Adrenal gland (tissue), 12 donors: ENCODE measurements around the gene APOA5. TPM values are rescaled to one million over a fixed set of nuclear protein-coding genes. Genes with fewer than 3 reads are reported as not detected.
"Not testable (repeated sequence)": the region's sequence is repeated elsewhere in the genome, so short reads cannot be mapped to it uniquely, and the experiment has no call there.

Experiments used
- DNase-seq, 7 donors: peaks; one replicate each; pipeline ENCODE4 v3.0.0-alpha.2; 2019 to 2020
- H3K27ac ChIP-seq, 5 donors: fragments of 200-600 bp; sonication (generic) in 4 of 5; 1 replicate in 3 of 5; 2 replicates in 2 of 5; pipeline versions ENCODE4 v1.5.1 to v1.8.0; 2016 to 2020; ENCODE audit warnings: mild to moderate bottlenecking in 1 of 5
- H3K27me3 ChIP-seq: fragments of 200-600 bp; 2 replicates; pipeline ENCODE4 v1.8.0; 2021
- H3K36me3 ChIP-seq, 2 donors: fragments of 200-600 bp; replicated peaks in 1 of 2; 1 replicate in 1 of 2; 2 replicates in 1 of 2; pipeline versions ENCODE4 v1.5.1 to v1.8.0; 2018 to 2022
- H3K4me1 ChIP-seq, 2 donors: fragments of 200-600 bp; replicated peaks in 1 of 2; 1 replicate in 1 of 2; 2 replicates in 1 of 2; pipeline versions ENCODE4 v1.5.1 to v1.8.0; 2018 to 2021
- H3K4me3 ChIP-seq, 4 donors: fragments of 200-600 bp; sonication (generic) in 3 of 4; one replicate each; pipeline ENCODE4 v1.5.1; 2016 to 2018
- H3K9me3 ChIP-seq, 3 donors: fragments of 200-600 bp; sonication (generic) in 1 of 3; replicated peaks in 1 of 3; 1 replicate in 2 of 3; 2 replicates in 1 of 3; pipeline versions ENCODE4 v1.5.1 to v1.8.0; 2016 to 2021
- CTCF ChIP-seq, 6 experiments: fragments of 450-650 bp in 4 of 6; fragments of 200-600 bp in 2 of 6; sonication (generic) in 1 of 6; IDR thresholded peaks; 1 replicate in 5 of 6; 2 replicates in 1 of 6; pipeline versions ENCODE4 v1.5.1 to v1.8.0; 2016 to 2021; ENCODE audit warnings: antibody characterized with exemption in 6 of 6, mild to moderate bottlenecking in 2 of 6, moderate library complexity in 1 of 6
- POLR2A ChIP-seq, 2 donors: fragments of 450-650 bp; IDR thresholded peaks; one replicate each; pipeline ENCODE4 v1.6.1; 2017; ENCODE audit warnings: antibody characterized with exemption in 2 of 2, mild to moderate bottlenecking in 2 of 2, moderate library complexity in 1 of 2
- WGBS, 4 donors: extraction: QIAGEN DNeasy Blood & Tissue Kit in 2 of 4; methylation state at CpG; one replicate each; pipeline versions ENCODE4 v1.1.5 to v1.1.7; 2013 to 2017; 5-methylcytosine and 5-hydroxymethylcytosine counted together
- intact Hi-C, 2 donors: fragments of 100-400 bp; cut with DNase I; formaldehyde crosslinking; loops; one replicate each; pipeline versions ENCODE4 v1.14.1 to v1.15.0; 2022 to 2023
- polyA plus RNA-seq, 3 donors: library from polyadenylated mRNA; stranded (reverse); fragments of 200-250 nt in 2 of 3; fragments of 350-450 nt in 1 of 3; fragmentation: Illumina TruSeq in 1 of 3; extraction: RNeasy Lipid Tissue Mini Kit (QIAGEN cat#74804) in 1 of 3; gene quantifications; one replicate each; pipeline ENCODE4 v1.2.3, GENCODE V29; 2013 to 2014
- total RNA-seq, 9 donors: library from RNA; depleted of rRNA in 4 of 9; stranded (reverse); fragments of >200 nt in 4 of 9; fragments of 120-200 nt in 1 of 9; fragmentation: NEBNext Ultra II Directional in 1 of 9; extraction: Animal tissue kit (Norgen Biotek cat#: 25700) in 1 of 9; gene quantifications; one replicate each; pipeline versions ENCODE4 v1.1.0 to v1.2.4, GENCODE V29; 2013 to 2023
- donor health status: healthy with polysubstance abuse.
- donor health status: Bipolar disorder and iron deficiency.
- donor health status: DM: yes; HTN: yes; CAD: no.
- donor health status: DM: no; HTN: no; CAD: no.
- donor health status: DM: no; HTN: no; CAD: no.
- donor health status: DM: yes; HTN: yes; CAD: no.

APOA5 gene
- total and polyA plus RNA-seq, 12 donors: 0.11 to 0.54 (median 0.11) TPM; not detected in 9

GRCh38 chr11:116773203-116774097 lies 18.2 kb downstream of the APOA5 start:
- peak overlapping the region; percentile 70 to 93 (median 90) for H3K27ac ChIP-seq
- no peaks in the 10 kb centered on the region for H3K9me3 ChIP-seq
- no peak for DNase-seq
- WGBS, 4 donors: 3 to 7% (median 5%) methylated on average over 16 to 25 of the region's 25 CpGs
- no peaks in the 10 kb centered on the region for H3K27me3 ChIP-seq
- peaks cover 16 to 26% of the 10 kb centered on the region in 2 donors for H3K4me1 ChIP-seq
- peak overlapping the region in 3 of 4 donors; percentile 69 to 93 (median 85) for H3K4me3 ChIP-seq
- intact Hi-C loops: no loop called here
- peaks cover 0 to 23% of the 10 kb centered on the region in 2 donors for H3K36me3 ChIP-seq
- TF ChIP-seq CTCF (IDR thresholded peaks at IDR 0.05): no peak
- no peak for TF ChIP-seq POLR2A (IDR thresholded peaks at IDR 0.05)

DNA sequence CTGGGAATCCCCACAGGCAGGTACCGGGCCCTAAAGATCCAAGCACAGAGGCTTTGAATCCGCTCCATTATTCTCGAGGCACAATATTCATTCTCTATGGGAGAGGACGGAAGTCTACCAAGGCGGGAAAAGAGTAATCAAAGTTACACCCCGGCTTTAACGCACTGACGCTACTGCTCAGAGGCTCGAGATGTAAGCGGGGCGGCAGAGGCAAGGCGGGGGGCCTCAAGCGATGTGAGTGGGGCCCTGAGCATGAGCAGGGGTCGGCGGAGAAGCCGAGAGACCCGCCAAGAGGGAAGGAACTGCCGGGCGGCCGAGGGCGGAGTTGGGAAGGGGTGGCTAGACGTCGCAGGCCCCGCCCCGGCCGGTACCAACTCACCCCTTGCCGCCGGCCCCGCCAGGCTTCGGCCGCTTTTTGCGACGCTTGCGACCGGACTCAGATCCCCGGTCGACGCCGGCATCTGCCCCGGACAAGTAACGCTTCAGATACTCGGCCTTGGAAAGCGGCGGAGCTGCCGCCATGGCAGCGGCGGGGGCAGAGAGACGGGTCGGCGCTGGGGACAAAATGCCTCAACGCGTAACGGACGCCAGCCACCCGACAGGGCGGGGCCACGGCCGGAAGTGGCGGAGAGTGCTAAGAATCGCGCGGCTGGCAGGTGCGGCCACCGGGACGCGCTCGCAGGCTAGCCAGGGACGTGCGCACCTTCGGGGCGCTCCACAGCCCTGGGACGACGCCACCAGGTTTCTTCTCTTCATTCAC lies 19.1 kb downstream of the APOA5 start, which contains the start of gene BUD13:
Gene BUD13 (minus strand): TSS at position 545 of the 760 bp plus-strand sequence. CDS start 23 bp downstream, at position 522.
- peaks cover 16 to 26% of the 10 kb centered on the region in 2 donors for H3K4me1 ChIP-seq
- H3K4me3 ChIP-seq: peak within 1 kb of the TSS; percentile 85 to 99 (median 89)
- H3K27ac ChIP-seq: peak within 1 kb of the TSS; percentile 84 to 93 (median 90)
- peaks cover 0 to 15% of the 10 kb centered on the region in 2 donors for H3K36me3 ChIP-seq
- DNase-seq: peak; percentile 84 to 94 (median 92)
- no peaks in the 10 kb centered on the region for H3K9me3 ChIP-seq
- WGBS, 4 donors: 0% methylated on average over 11 to 73 of the region's 73 CpGs
- TF ChIP-seq POLR2A (IDR thresholded peaks at IDR 0.05) (peak; percentile 27 to 64), CTCF (IDR thresholded peaks at IDR 0.05) (no peak)
- H3K27me3 ChIP-seq: no peaks in the 10 kb centered on the region
- intact Hi-C loops: no loop called here

DNA sequence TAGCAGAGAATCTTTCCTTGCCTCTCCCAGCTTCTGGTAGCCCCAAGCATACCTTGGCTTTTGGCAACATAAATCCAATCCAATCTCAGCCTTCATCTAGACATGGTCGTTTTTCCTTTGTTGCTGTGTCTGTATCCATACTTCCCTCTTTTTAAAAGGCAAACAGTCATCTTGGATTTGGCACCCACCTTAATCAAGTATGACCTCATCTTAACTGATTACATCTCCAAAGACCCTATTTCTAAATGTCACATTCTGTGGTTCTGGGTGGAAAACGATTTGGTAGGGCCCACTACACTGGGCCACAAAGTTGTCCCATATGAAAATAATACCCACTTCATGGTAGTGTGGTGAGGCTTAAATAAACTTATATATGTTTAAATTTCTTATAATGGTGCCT lies 19.7 kb downstream of the APOA5 start:
- peaks cover 0 to 8% of the 10 kb centered on the region in 2 donors for H3K36me3 ChIP-seq
- intact Hi-C loops: no loop called here
- no peaks in the 10 kb centered on the region for H3K27me3 ChIP-seq
- TF ChIP-seq POLR2A (IDR thresholded peaks at IDR 0.05) (no peak), CTCF (IDR thresholded peaks at IDR 0.05) (no peak)
- WGBS, 4 donors: 2 to 8% (median 6%) methylated on average over 2 of the region's 2 CpGs
- DNase-seq: no peak
- peak overlapping the region in 1 of 5 donors; percentile 89 for H3K27ac ChIP-seq
- H3K9me3 ChIP-seq: no peaks in the 10 kb centered on the region
- peaks cover 16 to 26% of the 10 kb centered on the region in 2 donors for H3K4me1 ChIP-seq
- H3K4me3 ChIP-seq: peak overlapping the region in 2 of 4 donors; percentile 85 to 93

DNA sequence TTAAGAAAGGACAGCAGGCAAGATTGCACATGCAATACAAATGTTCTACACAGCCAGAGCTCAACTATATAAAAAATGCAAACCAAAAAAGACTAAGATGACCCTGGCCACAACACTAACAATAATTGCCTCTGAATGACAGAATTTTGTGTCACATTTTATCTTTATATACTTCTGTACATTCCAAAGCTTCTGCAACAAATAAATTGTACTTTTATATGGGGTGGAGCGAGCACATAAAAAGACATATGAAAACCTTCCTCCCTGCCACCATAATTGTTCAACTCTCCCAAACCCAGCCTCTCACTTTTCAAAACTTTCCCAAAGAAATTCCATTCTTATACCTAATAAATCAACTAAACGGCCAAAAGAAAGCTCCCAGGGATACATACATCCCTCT lies 29.5 kb downstream of the APOA5 start:
- Histone ChIP-seq H3K27me3 (no peaks in the 10 kb centered on the region), H3K4me1 (no peaks in the 10 kb centered on the region), H3K4me3 (no peak overlapping the region), H3K27ac (no peak overlapping the region), H3K9me3 (no peaks in the 10 kb centered on the region), H3K36me3 (peaks cover 0 to 68% of the 10 kb centered on the region in 2 donors)
- DNase-seq: no peak
- intact Hi-C loops: no loop called here
- 80 to 85% (median 84%) methylated on average over 2 of the region's 2 CpGs for WGBS, 4 donors
- no peak for TF ChIP-seq CTCF (IDR thresholded peaks at IDR 0.05)
- TF ChIP-seq POLR2A (IDR thresholded peaks at IDR 0.05): no peak

GRCh38 chr11:116756044-116756443 lies 35.6 kb downstream of the APOA5 start:
- 88 to 97% (median 92%) methylated on average over 8 of the region's 8 CpGs for WGBS, 4 donors
- H3K27me3 ChIP-seq, DNase-seq, H3K4me3 ChIP-seq, H3K9me3 ChIP-seq, H3K4me1 ChIP-seq, intact Hi-C loops, H3K27ac ChIP-seq: not testable (repeated sequence)
- peaks cover 0 to 52% of the 10 kb centered on the region in 2 donors for H3K36me3 ChIP-seq
